ENCODE measurements around the gene XRCC4. TPM values are rescaled to one million over a fixed set of nuclear protein-coding genes. Genes with fewer than 3 reads are reported as not detected.

Gene XRCC4
- total RNA-seq, 3 donors from 2014 or later: 6.4 to 8.3 (median 8.1) TPM

- Histone ChIP-seq H3K4me1 (ENCODE audit: low read depth) (no peaks in the 10 kb centered on the region), H3K9me3 (no peaks in the 10 kb centered on the region), H3K36me3 (ENCODE audit: low read depth) (no peaks in the 10 kb centered on the region), H3K4me3 (no peak overlapping the region)
- intact Hi-C loops (cut with DNase I, micrococcal nuclease): no loop called here
- no peak for DNase-seq
- TF ChIP-seq, protein P1, sequence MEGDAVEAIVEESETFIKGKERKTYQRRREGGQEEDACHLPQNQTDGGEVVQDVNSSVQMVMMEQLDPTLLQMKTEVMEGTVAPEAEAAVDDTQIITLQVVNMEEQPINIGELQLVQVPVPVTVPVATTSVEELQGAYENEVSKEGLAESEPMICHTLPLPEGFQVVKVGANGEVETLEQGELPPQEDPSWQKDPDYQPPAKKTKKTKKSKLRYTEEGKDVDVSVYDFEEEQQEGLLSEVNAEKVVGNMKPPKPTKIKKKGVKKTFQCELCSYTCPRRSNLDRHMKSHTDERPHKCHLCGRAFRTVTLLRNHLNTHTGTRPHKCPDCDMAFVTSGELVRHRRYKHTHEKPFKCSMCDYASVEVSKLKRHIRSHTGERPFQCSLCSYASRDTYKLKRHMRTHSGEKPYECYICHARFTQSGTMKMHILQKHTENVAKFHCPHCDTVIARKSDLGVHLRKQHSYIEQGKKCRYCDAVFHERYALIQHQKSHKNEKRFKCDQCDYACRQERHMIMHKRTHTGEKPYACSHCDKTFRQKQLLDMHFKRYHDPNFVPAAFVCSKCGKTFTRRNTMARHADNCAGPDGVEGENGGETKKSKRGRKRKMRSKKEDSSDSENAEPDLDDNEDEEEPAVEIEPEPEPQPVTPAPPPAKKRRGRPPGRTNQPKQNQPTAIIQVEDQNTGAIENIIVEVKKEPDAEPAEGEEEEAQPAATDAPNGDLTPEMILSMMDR (IDR thresholded peaks at IDR 0.05): no peak
- ATAC-seq: no peak
Observed at GRCh38 chr5:83172011-83172410, 94.7 kb downstream of the XRCC4 start.

DNA sequence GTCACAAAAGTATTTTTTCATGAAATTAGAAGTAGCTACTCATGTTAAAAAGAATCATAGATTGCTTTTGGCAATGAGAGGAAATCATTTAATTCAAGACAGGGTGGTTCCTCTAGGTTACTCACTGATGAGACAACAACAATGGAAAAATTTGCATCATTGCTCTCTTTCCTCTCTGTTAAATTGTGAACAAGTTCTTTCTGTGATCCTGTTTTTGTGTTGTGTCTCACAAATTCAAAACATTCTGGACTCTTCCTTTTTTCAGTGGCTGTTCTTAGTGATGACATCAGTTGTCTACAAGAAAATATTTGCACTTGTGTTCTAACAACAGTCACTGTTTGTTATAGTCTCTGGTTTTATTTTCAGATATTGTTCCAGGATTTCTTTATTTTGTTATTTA, 95.3 kb downstream of the XRCC4 start:
- ATAC-seq (no peak), DNase-seq (no peak)
- TF ChIP-seq, protein P1 (IDR thresholded peaks at IDR 0.05): no peak
- no peaks in the 10 kb centered on the region for H3K4me1 ChIP-seq (ENCODE audit: low read depth)
- no peaks in the 10 kb centered on the region for H3K9me3 ChIP-seq
- intact Hi-C loops (cut with DNase I, micrococcal nuclease): no loop called here
- H3K4me3 ChIP-seq: no peak overlapping the region
- no peaks in the 10 kb centered on the region for H3K36me3 ChIP-seq (ENCODE audit: low read depth)

DNA sequence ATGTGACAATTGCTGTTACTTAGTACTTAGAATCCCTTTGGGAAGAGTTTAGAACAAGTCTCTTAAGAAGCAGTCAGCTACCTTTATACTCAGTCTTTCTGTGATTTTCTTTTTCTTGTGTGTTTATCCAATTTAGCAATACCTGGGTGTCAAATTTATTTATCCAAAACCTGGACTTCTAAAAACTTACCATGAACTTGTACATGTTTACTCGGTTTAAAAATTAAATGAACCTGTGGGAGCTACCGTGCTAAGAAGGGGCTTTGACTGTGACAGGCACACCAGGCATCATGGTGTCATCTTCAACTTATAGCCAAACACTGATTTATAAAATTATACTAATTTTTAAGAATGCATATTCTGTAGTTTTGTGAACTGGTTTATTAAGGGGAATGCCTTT, 96.5 kb downstream of the XRCC4 start:
- intact Hi-C loops (cut with DNase I, micrococcal nuclease): no loop called here
- Histone ChIP-seq H3K4me1 (ENCODE audit: low read depth) (no peaks in the 10 kb centered on the region), H3K36me3 (ENCODE audit: low read depth) (no peaks in the 10 kb centered on the region), H3K4me3 (no peak overlapping the region), H3K9me3 (no peaks in the 10 kb centered on the region)
- ATAC-seq (no peak), DNase-seq (no peak)
- TF ChIP-seq, protein P1 (IDR thresholded peaks at IDR 0.05): no peak

DNA sequence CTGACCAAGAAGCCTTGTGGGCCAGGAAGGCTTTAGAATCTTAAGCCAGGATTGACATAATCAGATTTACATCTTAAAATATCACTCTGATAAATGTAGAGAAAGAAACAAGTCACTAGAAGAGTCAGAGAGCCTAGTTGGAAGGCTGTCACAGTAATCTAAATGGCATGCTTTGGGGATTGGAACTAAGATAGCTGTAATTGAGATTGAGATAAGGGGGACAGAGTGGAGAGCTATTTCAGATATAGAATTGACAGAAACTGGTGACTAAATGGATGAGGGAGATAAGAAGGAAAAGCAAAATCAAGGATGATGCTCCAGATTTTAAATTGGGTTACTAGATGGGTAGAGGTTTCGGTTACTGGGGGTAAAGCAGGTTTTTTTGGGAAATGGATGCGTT, 100.5 kb downstream of the XRCC4 start:
- no peak for ATAC-seq

GRCh38 chr5:83179966-83180365, 102.6 kb downstream of the XRCC4 start:
- Histone ChIP-seq H3K4me3 (no peak overlapping the region), H3K9me3 (no peaks in the 10 kb centered on the region), H3K4me1 (ENCODE audit: low read depth) (no peaks in the 10 kb centered on the region), H3K36me3 (ENCODE audit: low read depth) (no peaks in the 10 kb centered on the region)
- DNase-seq: no peak
- TF ChIP-seq, protein P1 (IDR thresholded peaks at IDR 0.05): no peak
- intact Hi-C loops (cut with DNase I, micrococcal nuclease): no loop called here
- no peak for ATAC-seq

More for the DNA sequence above, 100.5 kb downstream of the XRCC4 start:
- Histone ChIP-seq H3K4me1 (ENCODE audit: low read depth) (no peaks in the 10 kb centered on the region), H3K36me3 (ENCODE audit: low read depth) (no peaks in the 10 kb centered on the region), H3K4me3 (no peak overlapping the region), H3K9me3 (no peaks in the 10 kb centered on the region)
- no peak for DNase-seq
- intact Hi-C loops (cut with DNase I, micrococcal nuclease): no loop called here
- TF ChIP-seq, protein P1 (IDR thresholded peaks at IDR 0.05): no peak

GRCh38 chr5:83184534-83184933, 107.2 kb downstream of the XRCC4 start:
- Histone ChIP-seq H3K36me3 (ENCODE audit: low read depth) (no peaks in the 10 kb centered on the region), H3K4me3 (no peak overlapping the region), H3K9me3 (no peaks in the 10 kb centered on the region), H3K4me1 (ENCODE audit: low read depth) (no peaks in the 10 kb centered on the region)
- TF ChIP-seq, protein P1 (IDR thresholded peaks at IDR 0.05): no peak
- no peak for ATAC-seq
- intact Hi-C loops (cut with DNase I, micrococcal nuclease): no loop called here
- DNase-seq: no peak

Measured in mucosa of descending colon (tissue), 3 donors.